Measurements from ENCODE around the gene CPXM2. TPM values are rescaled to one million over a fixed set of nuclear protein-coding genes. Genes with fewer than 3 reads are reported as not detected.

Gene CPXM2
- total and polyA plus RNA-seq, 2 donors (not counting 1 experiment from before 2014, with no cell fraction given): 3.1 to 48.1 TPM

- no peaks in the 10 kb centered on the region for H3K79me2 ChIP-seq (ENCODE audit: control insufficient read depth, insufficient read depth, low read length)
- H3K4me3 ChIP-seq (replicated peaks in 1 of 4; ENCODE audit: control extremely low read depth in 1 of 4, insufficient read depth in 1 of 4, low read depth in 3 of 4, low read length in 4 of 4): no peak overlapping the region
- no peaks in the 10 kb centered on the region for H4K20me1 ChIP-seq (ENCODE audit: control insufficient read depth, extremely low read depth, insufficient read depth, low read length)
- TF ChIP-seq EZH2 (IDR thresholded peaks at IDR 0.05; ENCODE audit: low read length, missing control alignments): no peak
- TF ChIP-seq CTCF (conservative IDR thresholded peaks at IDR 0.05 in 1 of 2, IDR thresholded peaks at IDR 0.05 in 1 of 2; ENCODE audit: low read depth in 1 of 2, low read length in 2 of 2): no peak
- no peak overlapping the region for H2AFZ ChIP-seq (ENCODE audit: low read length)
- no peaks in the 10 kb centered on the region for H3K27me3 ChIP-seq (ENCODE audit: control insufficient read depth, insufficient read depth, low read length)
- DNase-seq (ENCODE audit: low read depth in 2 of 2): no peak
- no peak overlapping the region for H3K9ac ChIP-seq (ENCODE audit: insufficient read depth, low read length)
- no peaks in the 10 kb centered on the region for H3K36me3 ChIP-seq (ENCODE audit: control insufficient read depth, insufficient read depth, low read length)
- H3K4me1 ChIP-seq (ENCODE audit: control insufficient read depth, extremely low read depth, insufficient read depth, low read length): no peaks in the 10 kb centered on the region
- H3K27ac ChIP-seq (ENCODE audit: insufficient read depth, low read length): no peak overlapping the region
- no peak overlapping the region for H3K4me2 ChIP-seq (ENCODE audit: extremely low read depth, insufficient read depth, low read length)
- H3K9me3 ChIP-seq (ENCODE audit: control insufficient read depth, insufficient read depth, low read depth, low read length): no peaks in the 10 kb centered on the region
Observed at GRCh38 chr10:123865880-123866279, 25.7 kb downstream of the CPXM2 start.

- Histone ChIP-seq H2AFZ (ENCODE audit: low read length) (no peak overlapping the region), H3K27ac (ENCODE audit: insufficient read depth, low read length) (no peak overlapping the region), H3K4me2 (ENCODE audit: extremely low read depth, insufficient read depth, low read length) (no peak overlapping the region), H3K9ac (ENCODE audit: insufficient read depth, low read length) (no peak overlapping the region), H3K9me3 (ENCODE audit: control insufficient read depth, insufficient read depth, low read depth, low read length) (no peaks in the 10 kb centered on the region), H3K4me1 (ENCODE audit: control insufficient read depth, extremely low read depth, insufficient read depth, low read length) (no peaks in the 10 kb centered on the region), H3K79me2 (ENCODE audit: control insufficient read depth, insufficient read depth, low read length) (no peaks in the 10 kb centered on the region), H3K27me3 (ENCODE audit: control insufficient read depth, insufficient read depth, low read length) (no peaks in the 10 kb centered on the region), H3K36me3 (ENCODE audit: control insufficient read depth, insufficient read depth, low read length) (no peaks in the 10 kb centered on the region), H4K20me1 (ENCODE audit: control insufficient read depth, extremely low read depth, insufficient read depth, low read length) (no peaks in the 10 kb centered on the region), H3K4me3 (replicated peaks in 1 of 4; ENCODE audit: control extremely low read depth in 1 of 4, insufficient read depth in 1 of 4, low read depth in 3 of 4, low read length in 4 of 4) (no peak overlapping the region)
- TF ChIP-seq CTCF (conservative IDR thresholded peaks at IDR 0.05 in 1 of 2, IDR thresholded peaks at IDR 0.05 in 1 of 2; ENCODE audit: low read depth in 1 of 2, low read length in 2 of 2) (no peak), EZH2 (IDR thresholded peaks at IDR 0.05; ENCODE audit: low read length, missing control alignments) (no peak)
- no peak for DNase-seq (ENCODE audit: low read depth in 2 of 2)
Observed at GRCh38 chr10:123865350-123865749, 26.3 kb downstream of the CPXM2 start.

- H3K4me3 ChIP-seq (replicated peaks in 1 of 4; ENCODE audit: control extremely low read depth in 1 of 4, insufficient read depth in 1 of 4, low read depth in 3 of 4, low read length in 4 of 4): no peak overlapping the region
- H3K79me2 ChIP-seq (ENCODE audit: control insufficient read depth, insufficient read depth, low read length): no peaks in the 10 kb centered on the region
- H3K9me3 ChIP-seq (ENCODE audit: control insufficient read depth, insufficient read depth, low read depth, low read length): no peaks in the 10 kb centered on the region
- TF ChIP-seq CTCF (conservative IDR thresholded peaks at IDR 0.05 in 1 of 2, IDR thresholded peaks at IDR 0.05 in 1 of 2; ENCODE audit: low read depth in 1 of 2, low read length in 2 of 2): no peak
- no peak for TF ChIP-seq EZH2 (IDR thresholded peaks at IDR 0.05; ENCODE audit: low read length, missing control alignments)
- H3K27ac ChIP-seq (ENCODE audit: insufficient read depth, low read length): no peak overlapping the region
- DNase-seq (ENCODE audit: low read depth in 2 of 2): no peak
- H3K9ac ChIP-seq (ENCODE audit: insufficient read depth, low read length): no peak overlapping the region
- H3K4me2 ChIP-seq (ENCODE audit: extremely low read depth, insufficient read depth, low read length): no peak overlapping the region
- H2AFZ ChIP-seq (ENCODE audit: low read length): no peak overlapping the region
- no peaks in the 10 kb centered on the region for H4K20me1 ChIP-seq (ENCODE audit: control insufficient read depth, extremely low read depth, insufficient read depth, low read length)
- no peaks in the 10 kb centered on the region for H3K36me3 ChIP-seq (ENCODE audit: control insufficient read depth, insufficient read depth, low read length)
- H3K4me1 ChIP-seq (ENCODE audit: control insufficient read depth, extremely low read depth, insufficient read depth, low read length): no peaks in the 10 kb centered on the region
- H3K27me3 ChIP-seq (ENCODE audit: control insufficient read depth, insufficient read depth, low read length): no peaks in the 10 kb centered on the region
Observed at GRCh38 chr10:123864923-123865322, 26.7 kb downstream of the CPXM2 start.
